Measurements from ENCODE around the gene SUB1. TPM values are rescaled to one million over a fixed set of nuclear protein-coding genes. Genes with fewer than 3 reads are reported as not detected.

The SUB1 gene
- polyA plus RNA-seq, 1 donor, result 295 TPM

DNA sequence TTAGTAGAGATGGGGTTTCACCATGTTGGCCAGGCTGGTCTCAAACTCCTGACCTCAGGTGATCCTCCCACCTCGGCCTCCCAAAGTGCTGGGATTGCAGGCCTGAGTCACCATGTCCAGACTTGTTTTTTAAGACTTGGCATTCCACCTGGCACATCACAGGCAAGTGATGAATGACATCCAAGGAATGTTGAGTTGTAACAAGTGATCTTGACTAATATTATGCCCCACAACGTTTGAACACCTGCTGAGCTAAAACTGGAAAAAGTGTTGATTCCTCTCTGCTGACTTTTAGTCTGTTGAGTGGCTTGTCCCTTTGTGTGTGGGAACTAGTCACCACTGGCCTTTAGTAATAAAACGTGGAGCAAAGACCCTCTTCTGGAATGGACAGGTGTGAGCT is 54.6 kb downstream of the SUB1 start:
- DNase-seq, result no peak

DNA sequence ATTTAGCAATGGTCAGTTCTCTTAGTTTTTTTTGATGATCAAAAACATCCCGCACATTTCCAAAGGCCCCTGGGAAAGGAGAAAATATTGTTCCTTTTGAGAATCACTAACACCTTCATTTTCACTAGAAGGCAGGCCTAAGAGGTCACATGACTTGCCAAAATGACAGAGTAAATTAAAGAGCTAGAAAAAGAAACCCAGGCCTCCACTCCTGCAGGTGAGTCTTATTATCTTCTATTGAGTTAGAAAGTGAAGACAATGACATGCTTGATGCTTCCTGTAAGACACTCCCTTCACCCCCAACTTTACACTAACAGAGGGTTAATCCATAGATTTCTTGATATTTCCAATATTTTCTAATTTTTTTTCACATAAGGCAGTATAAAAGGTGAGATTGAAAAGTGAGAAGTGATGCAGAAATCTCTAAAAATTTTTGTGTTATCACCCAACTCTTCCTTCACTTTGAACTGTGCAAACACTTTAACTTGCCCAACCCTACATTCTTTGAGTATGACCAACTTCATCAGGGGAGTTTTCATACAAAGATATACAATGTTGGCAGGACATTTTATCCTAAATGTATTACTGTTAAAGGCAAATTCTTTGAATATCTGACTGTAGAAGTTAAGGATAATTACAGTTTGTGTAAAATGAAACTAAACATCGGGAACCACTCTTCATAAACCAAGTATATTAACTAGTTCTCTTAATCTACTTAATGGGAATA is 57.1 kb downstream of the SUB1 start:
- DNase-seq, result no peak

DNA sequence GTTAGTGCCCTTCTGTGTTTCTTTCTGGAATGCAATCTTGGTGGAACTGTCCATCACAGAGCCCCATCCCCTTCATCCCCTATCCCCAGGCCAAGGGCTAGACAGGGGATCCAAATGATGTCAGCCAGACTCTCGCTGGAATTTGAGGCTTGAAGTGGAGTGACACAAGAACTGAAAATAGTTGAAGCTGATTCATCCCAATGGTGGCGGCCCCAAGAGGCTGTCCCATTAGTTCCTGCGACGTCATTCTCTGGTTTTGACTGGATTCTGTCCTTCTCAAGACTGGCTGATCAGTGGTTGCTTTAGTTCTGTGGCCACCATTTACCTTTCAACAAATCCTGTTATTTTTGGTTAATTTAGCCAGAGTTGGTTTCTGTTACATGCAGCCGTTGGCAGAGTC is 59.9 kb downstream of the SUB1 start:
- DNase-seq, result no peak

DNA sequence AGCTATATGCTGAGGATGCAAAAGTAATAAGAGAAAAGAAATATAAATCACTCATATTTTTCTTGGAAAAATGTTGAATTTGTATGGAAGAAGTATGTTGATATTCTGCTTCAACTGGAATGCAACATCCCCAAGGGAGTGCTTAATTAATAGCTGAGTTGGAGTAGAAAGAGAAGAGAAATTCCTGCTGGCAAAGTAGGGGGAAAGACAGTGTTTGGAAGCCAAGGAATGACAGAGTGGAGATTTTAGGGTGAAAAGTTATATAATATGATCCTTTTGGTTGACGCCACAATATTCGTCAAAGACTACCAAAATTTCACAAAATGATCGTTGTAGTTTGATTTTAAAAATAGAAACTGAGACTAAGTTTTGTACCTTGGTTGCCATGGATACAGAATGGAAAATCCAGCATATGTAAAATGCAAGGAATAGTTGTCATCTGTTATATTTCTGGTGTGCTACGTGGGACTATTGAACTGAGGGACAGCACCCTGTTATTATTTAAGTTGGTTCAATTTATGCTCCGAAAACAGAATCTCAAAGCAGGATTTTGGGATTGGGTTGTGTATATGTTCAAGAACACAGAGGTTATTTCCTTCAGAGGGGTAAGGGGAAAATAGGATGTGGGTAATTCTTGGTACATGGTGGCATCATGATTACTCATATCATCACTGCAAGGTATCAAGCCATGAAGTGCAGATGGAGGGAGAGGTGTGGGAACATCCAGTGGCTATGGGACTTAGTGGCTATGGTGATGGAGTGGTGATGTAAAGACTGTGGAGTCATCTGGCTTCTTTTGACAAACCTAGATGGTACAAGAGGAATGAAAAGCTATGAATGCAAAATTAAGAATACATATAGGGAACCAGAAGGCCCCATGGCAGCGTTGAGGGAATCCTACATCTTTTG is 61.0 kb downstream of the SUB1 start:
- peak; percentile 29 for DNase-seq

DNA sequence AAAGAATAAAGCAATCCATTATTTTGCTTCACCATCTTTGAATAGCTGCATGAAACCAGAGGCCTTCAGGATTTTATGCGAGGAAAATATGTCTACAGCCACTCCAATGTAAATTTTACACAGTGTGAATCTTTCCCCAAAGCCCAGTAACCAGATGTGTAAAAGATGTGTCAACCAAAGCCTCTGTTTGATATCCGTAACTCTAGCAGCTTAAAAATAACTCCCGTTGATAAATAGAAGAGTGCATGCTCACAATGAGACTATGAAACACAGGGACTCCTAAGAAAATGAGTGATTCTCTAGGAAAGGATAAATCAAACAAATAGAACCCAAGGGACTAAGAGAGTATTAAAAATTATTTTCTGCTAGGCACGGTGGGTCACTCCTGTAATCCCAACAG is 65.7 kb downstream of the SUB1 start:
- no peak for DNase-seq

DNA sequence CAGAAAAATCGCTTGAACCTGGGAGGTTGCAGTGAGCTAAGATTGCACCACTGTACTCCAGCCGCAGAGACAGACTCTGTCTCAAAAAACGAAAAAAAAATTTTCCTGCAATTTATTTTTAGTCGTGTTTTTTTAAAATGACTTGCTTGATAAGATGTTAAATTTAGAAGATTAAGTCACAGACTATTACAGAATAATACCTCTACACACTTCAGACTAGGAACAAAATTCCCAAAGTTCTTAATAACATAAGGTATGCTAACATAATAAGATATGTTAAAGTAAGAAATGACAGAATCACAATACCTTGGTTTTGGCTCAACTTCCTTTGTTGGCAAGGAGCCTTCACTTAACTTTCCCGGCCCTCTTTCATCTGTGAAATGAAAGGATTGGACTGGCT is 66.3 kb downstream of the SUB1 start:
- no peak for DNase-seq

Other genes starting within 250 kb of the SUB1 start
- gene ZFR, start 140.8 kb upstream of the SUB1 start, polyA plus RNA-seq (ENCODE audit: insufficient read length), result 134 TPM
- gene NPR3, start 125.8 kb downstream of the SUB1 start, polyA plus RNA-seq (ENCODE audit: insufficient read length), result 34.5 TPM